HG03095 (cell line): ENCODE measurements around the gene DMRTC2.

Source experiments
- ATAC-seq: cut with Tn5 transposase; IDR thresholded peaks from one replicate; pipeline ENCODE4 v1.9.1; 2021; ENCODE audit warnings: moderate library complexity; ENCODE audit not compliant: unreplicated experiment

DMRTC2 gene

GRCh38 chr19:41887711-41888382 lies 43.0 kb downstream of the DMRTC2 start:
- no peak for ATAC-seq

GRCh38 chr19:41888926-41889325 lies 44.1 kb downstream of the DMRTC2 start:
- no peak for ATAC-seq

GRCh38 chr19:41889896-41890295 lies 45.1 kb downstream of the DMRTC2 start:
- ATAC-seq: no peak

- ATAC-seq: no peak
These were observed 46.1 kb downstream of the DMRTC2 start for GRCh38 chr19:41890936-41891335.

- no peak for ATAC-seq
These were observed 47.5 kb downstream of the DMRTC2 start for GRCh38 chr19:41892173-41892902.

- no peak for ATAC-seq
These were observed 49.1 kb downstream of the DMRTC2 start for GRCh38 chr19:41893899-41894298.

GRCh38 chr19:41894350-41894749 lies 49.5 kb downstream of the DMRTC2 start:
- no peak for ATAC-seq

GRCh38 chr19:41895745-41896580 lies 51.1 kb downstream of the DMRTC2 start:
- ATAC-seq: no peak

- ATAC-seq: no peak
These were observed 51.7 kb downstream of the DMRTC2 start for GRCh38 chr19:41896581-41896942.

- no peak for ATAC-seq
These were observed 52.3 kb downstream of the DMRTC2 start for GRCh38 chr19:41897181-41897580.

GRCh38 chr19:41897820-41898219 lies 53.0 kb downstream of the DMRTC2 start:
- no peak for ATAC-seq

- ATAC-seq: no peak
These were observed 53.4 kb downstream of the DMRTC2 start for GRCh38 chr19:41898235-41898634.
